ENCODE measurements around the gene BORCS5.
"Not testable (repeated sequence)": the region's sequence is repeated elsewhere in the genome, so short reads cannot be mapped to it uniquely, and the experiment has no call there.

Gene BORCS5

DNA sequence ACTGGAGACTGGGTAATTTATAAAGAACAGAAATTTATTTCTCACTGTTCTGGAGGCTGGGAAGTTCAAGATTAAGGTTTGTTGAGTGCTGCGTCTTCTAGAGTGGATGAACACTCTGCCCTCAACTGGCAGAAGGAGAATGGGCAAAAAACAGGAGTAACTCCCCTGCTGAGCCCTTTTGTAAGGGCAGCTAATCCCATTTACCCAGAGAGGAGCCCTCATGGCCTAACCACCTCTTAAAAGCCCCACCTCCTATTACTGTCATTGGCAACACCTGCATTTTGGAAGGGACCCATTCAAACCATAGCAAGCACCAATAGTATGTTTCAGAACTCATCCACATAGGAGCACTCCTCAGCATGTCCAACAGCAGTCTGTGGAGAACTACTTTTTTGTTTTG lies 47.4 kb downstream of the BORCS5 start:
- H3K4me1 Mint-ChIP-seq = peaks cover 27% of the 10 kb centered on the region

DNA sequence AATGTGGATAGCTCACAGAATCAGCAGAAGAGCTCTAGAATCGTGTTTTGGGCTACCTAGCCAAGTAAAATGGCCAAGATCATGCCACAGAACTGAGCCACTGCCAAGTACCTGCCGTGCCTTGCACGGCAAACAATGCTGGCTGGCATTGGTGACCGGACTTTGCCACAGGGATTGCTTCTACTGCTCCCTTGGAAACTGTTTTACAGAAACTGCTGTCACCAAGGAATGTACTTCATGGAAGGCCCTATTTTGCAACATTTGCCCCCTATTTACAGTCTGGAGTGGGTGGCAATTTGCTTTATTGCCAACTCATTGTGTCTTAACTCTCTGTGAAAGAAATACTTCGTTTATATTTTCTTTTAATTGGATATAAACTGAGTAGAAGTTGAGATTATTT lies 49.0 kb downstream of the BORCS5 start:
- Mint-ChIP-seq H3K36me3 (ENCODE audit: insufficient read depth) (peaks cover 5% of the 10 kb centered on the region), H3K27ac (ENCODE audit: low read depth) (no peak overlapping the region), H3K4me1 (peaks cover 20% of the 10 kb centered on the region), H3K9me3 (no peaks in the 10 kb centered on the region), H3K27me3 (no peaks in the 10 kb centered on the region), H3K4me3 (no peak overlapping the region)
- ATAC-seq (replicated peaks; ENCODE audit: extremely low read depth, poor library complexity, severe bottlenecking) (no peak), DNase-seq (ENCODE audit: low spot score in 2 of 2) (no peak)

More for the DNA sequence above, 47.4 kb downstream of the BORCS5 start:
- DNase-seq (ENCODE audit: low spot score in 2 of 2) (no peak), ATAC-seq (replicated peaks; ENCODE audit: extremely low read depth, poor library complexity, severe bottlenecking) (no peak)
- Mint-ChIP-seq H3K27ac (ENCODE audit: low read depth) (peak overlapping the region; percentile 51), H3K9me3 (no peaks in the 10 kb centered on the region), H3K4me3 (no peak overlapping the region), H3K36me3 (ENCODE audit: insufficient read depth) (peaks cover 5% of the 10 kb centered on the region), H3K27me3 (no peaks in the 10 kb centered on the region)

DNA sequence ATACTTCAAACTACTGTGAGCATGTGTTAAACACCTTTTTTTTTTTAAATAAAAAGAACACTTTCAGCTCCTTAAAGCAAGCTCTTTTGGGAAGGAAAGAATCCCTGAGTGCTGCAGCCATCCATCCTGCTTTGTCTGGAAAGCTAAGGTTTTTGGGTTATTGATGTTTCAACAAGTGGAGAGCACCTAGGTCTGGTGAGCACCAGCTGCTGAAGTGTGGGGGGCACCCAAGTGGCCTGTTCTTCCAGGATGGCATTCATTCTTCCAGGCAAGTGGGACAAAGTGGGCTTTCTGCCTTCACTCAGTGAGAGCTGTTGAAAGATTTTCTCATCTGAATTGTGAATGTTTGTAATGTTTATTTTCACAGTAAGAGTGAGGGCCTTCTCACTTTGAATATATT lies 49.9 kb downstream of the BORCS5 start:
- DNase-seq (ENCODE audit: low spot score in 2 of 2) (no peak), ATAC-seq (replicated peaks; ENCODE audit: extremely low read depth, poor library complexity, severe bottlenecking) (no peak)
- no peaks in the 10 kb centered on the region for H3K9me3 Mint-ChIP-seq
- H3K4me3 Mint-ChIP-seq = no peak overlapping the region
- peak overlapping the region; percentile 69 for H3K27ac Mint-ChIP-seq (ENCODE audit: low read depth)
- peaks cover 19% of the 10 kb centered on the region for H3K4me1 Mint-ChIP-seq
- H3K36me3 Mint-ChIP-seq (ENCODE audit: insufficient read depth) = peaks cover 5% of the 10 kb centered on the region
- H3K27me3 Mint-ChIP-seq = no peaks in the 10 kb centered on the region

DNA sequence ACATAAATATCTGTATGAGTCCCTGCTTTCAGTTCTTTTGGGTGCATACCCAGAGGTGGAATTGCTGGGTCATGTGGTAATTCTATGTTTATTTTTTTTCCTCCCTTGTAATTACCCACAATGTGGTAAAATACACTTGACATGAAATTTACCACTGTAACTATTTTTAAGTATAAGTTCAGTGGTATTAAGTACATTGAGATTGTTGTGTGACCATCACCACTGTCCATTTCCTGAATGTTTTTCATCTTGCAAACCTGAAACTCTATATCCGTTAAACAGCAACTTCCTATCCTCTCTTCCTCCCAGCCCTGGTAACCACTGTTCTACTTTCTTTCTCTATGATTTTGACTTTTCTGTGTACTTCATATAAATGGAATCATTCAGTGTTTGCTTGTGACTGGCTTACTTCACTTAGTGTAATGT lies 51.4 kb downstream of the BORCS5 start:
- ATAC-seq (replicated peaks; ENCODE audit: extremely low read depth, poor library complexity, severe bottlenecking) (peak; percentile 59), DNase-seq (ENCODE audit: low spot score in 2 of 2) (no peak)
- H3K27me3 Mint-ChIP-seq = no peaks in the 10 kb centered on the region
- H3K27ac Mint-ChIP-seq (ENCODE audit: low read depth) = peak overlapping the region; percentile 1
- H3K9me3 Mint-ChIP-seq = no peaks in the 10 kb centered on the region
- no peak overlapping the region for H3K4me3 Mint-ChIP-seq
- H3K4me1 Mint-ChIP-seq = peaks cover 30% of the 10 kb centered on the region
- H3K36me3 Mint-ChIP-seq (ENCODE audit: insufficient read depth) = peaks cover 4% of the 10 kb centered on the region

DNA sequence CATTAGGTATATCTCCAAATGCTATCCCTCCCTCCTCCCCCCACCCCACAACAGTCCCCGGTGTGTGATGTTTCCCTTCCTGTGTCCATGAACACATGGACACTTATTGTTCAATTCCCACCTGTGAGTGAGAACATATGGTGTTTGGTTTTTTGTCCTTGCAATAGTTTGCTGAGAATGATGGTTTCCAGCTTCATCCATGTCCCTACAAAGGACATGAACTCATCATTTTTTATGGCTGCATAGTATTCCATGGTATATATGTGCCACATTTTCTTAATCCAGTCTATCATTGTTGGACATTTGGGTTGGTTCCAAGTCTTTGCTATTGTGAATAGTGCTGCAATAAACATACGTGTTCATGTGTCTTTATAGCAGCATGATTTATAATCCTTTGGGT lies 52.5 kb downstream of the BORCS5 start:
- not testable (repeated sequence) for H3K9me3 Mint-ChIP-seq; ATAC-seq (replicated peaks; ENCODE audit: extremely low read depth, poor library complexity, severe bottlenecking); H3K27ac Mint-ChIP-seq (ENCODE audit: low read depth); H3K27me3 Mint-ChIP-seq; DNase-seq (ENCODE audit: low spot score in 2 of 2); H3K4me3 Mint-ChIP-seq; H3K36me3 Mint-ChIP-seq (ENCODE audit: insufficient read depth)
- peaks cover 24% of the 10 kb centered on the region for H3K4me1 Mint-ChIP-seq

DNA sequence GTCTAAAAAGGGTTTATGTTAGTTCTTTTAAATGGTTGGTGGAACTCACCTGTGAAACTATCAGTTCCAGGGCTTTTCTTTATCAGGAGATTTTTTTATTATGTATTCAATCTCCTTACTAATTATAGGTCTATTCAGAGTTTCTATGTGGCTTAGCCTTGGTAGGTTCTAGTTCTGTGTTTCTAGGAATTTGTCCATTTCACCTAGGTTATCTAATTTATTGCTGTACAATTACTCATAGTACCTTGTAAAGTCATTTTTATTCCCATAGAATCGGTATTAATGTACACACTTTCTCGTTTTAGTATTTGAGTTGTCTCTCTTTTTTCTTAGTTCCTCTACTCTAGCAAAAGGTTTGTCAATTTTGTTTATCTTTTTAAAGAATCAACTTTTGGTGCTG lies 59.0 kb downstream of the BORCS5 start:
- ATAC-seq (replicated peaks; ENCODE audit: extremely low read depth, poor library complexity, severe bottlenecking) (no peak), DNase-seq (ENCODE audit: low spot score in 2 of 2) (no peak)
- no peaks in the 10 kb centered on the region for H3K27me3 Mint-ChIP-seq
- no peaks in the 10 kb centered on the region for H3K36me3 Mint-ChIP-seq (ENCODE audit: insufficient read depth)
- no peak overlapping the region for H3K4me3 Mint-ChIP-seq
- peaks cover 30% of the 10 kb centered on the region for H3K4me1 Mint-ChIP-seq
- H3K27ac Mint-ChIP-seq (ENCODE audit: low read depth) = peak overlapping the region; percentile 35
- H3K9me3 Mint-ChIP-seq = no peaks in the 10 kb centered on the region

DNA sequence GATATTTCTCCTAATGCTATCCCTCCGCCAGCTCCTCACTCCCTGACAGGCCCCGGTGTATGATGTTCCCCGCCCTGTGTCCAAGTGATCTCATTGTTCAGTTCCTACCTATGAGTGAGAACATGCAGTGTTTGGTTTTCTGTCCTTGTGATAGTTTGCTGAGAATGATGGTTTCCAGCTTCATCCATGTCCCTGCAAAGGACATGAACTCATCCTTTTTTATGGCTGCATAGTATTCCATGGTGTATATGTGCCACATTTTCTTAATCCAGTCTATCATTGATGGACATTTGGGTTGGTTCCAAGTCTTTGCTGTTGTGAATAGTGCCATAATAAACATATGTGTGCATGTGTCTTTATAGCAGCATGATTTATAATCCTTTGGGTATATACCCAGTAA lies 62.3 kb downstream of the BORCS5 start:
- H3K27me3 Mint-ChIP-seq; DNase-seq (ENCODE audit: low spot score in 2 of 2); H3K9me3 Mint-ChIP-seq; ATAC-seq (replicated peaks; ENCODE audit: extremely low read depth, poor library complexity, severe bottlenecking); H3K27ac Mint-ChIP-seq (ENCODE audit: low read depth); H3K4me3 Mint-ChIP-seq; H3K36me3 Mint-ChIP-seq (ENCODE audit: insufficient read depth): not testable (repeated sequence)
- H3K4me1 Mint-ChIP-seq = peaks cover 30% of the 10 kb centered on the region

DNA sequence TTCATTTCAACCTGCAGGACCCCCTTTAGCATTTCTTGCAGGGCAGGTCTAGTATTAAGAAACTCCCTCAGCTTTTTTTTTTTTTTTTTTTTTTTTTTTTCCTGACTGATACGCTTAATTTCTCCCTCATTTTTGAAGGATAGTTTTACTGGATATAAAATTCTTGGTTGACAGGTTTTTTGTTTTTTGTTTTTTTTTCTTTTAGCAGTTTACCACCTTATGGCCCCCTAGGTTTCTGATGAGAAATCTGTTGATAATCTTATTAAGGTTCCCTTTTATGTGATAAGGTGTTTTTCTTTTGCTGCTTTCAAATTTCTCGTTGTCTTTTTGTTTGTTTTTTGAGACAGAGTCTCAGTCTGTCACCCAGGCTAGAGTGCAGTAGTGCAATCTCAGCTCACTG lies 66.5 kb downstream of the BORCS5 start:
- H3K4me3 Mint-ChIP-seq = no peak overlapping the region
- peak overlapping the region; percentile 2 for H3K27ac Mint-ChIP-seq (ENCODE audit: low read depth)
- DNase-seq (ENCODE audit: low spot score in 2 of 2) = no peak
- no peak for ATAC-seq (replicated peaks; ENCODE audit: extremely low read depth, poor library complexity, severe bottlenecking)
- H3K36me3 Mint-ChIP-seq (ENCODE audit: insufficient read depth) = peaks cover 4% of the 10 kb centered on the region
- no peaks in the 10 kb centered on the region for H3K27me3 Mint-ChIP-seq
- peaks cover 6% of the 10 kb centered on the region for H3K9me3 Mint-ChIP-seq
- H3K4me1 Mint-ChIP-seq = peaks cover 37% of the 10 kb centered on the region

DNA sequence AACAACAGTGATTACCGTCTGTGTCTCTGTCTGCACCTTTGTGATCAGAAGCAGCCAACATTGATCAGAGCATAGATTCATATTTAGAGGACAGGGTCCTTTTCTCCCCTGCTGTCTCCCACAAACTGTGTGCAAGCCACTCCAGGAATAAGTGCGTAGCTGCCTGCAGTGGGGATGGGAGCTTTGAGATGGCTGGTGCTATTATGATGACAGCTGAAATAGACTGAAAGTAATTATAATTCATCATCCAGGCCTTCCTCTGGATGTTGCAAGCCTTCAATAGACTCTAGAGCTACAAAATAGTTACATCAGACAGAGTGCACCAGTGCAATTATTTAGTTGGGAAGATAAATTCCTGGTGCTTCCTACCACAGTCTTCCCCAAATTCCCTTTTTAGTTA lies 68.1 kb downstream of the BORCS5 start:
- H3K27ac Mint-ChIP-seq (ENCODE audit: low read depth) = peak overlapping the region; percentile 2
- peaks cover 54% of the 10 kb centered on the region for H3K4me1 Mint-ChIP-seq
- H3K9me3 Mint-ChIP-seq = peaks cover 6% of the 10 kb centered on the region
- ATAC-seq (replicated peaks; ENCODE audit: extremely low read depth, poor library complexity, severe bottlenecking) (no peak), DNase-seq (ENCODE audit: low spot score in 2 of 2) (no peak)
- peaks cover 6% of the 10 kb centered on the region for H3K36me3 Mint-ChIP-seq (ENCODE audit: insufficient read depth)
- no peak overlapping the region for H3K4me3 Mint-ChIP-seq
- H3K27me3 Mint-ChIP-seq = no peaks in the 10 kb centered on the region

DNA sequence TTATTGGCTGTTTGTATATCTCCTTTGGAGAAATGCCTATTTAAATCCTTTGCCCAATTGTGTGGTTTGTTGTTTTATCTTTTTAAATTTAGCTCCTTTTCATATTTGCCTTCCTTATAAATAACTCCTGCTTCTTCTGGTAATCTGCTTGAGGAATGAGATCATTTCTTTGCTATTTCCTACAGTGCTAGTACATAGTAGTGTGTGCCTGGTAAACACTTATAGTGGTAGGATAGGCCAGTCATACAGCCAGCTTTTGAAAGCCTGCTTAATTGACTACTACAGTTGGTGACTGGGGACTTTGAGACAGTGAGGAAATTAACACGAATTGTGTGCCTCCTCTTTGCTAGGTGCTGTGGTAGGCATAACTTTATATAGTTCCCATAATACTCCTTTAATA lies 68.7 kb downstream of the BORCS5 start:
- H3K4me3 Mint-ChIP-seq = no peak overlapping the region
- peaks cover 6% of the 10 kb centered on the region for H3K36me3 Mint-ChIP-seq (ENCODE audit: insufficient read depth)
- DNase-seq (ENCODE audit: low spot score in 2 of 2) (no peak), ATAC-seq (replicated peaks; ENCODE audit: extremely low read depth, poor library complexity, severe bottlenecking) (no peak)
- peak overlapping the region; percentile 44 for H3K27ac Mint-ChIP-seq (ENCODE audit: low read depth)
- peaks cover 60% of the 10 kb centered on the region for H3K4me1 Mint-ChIP-seq
- peaks cover 6% of the 10 kb centered on the region for H3K9me3 Mint-ChIP-seq
- H3K27me3 Mint-ChIP-seq = no peaks in the 10 kb centered on the region

DNA sequence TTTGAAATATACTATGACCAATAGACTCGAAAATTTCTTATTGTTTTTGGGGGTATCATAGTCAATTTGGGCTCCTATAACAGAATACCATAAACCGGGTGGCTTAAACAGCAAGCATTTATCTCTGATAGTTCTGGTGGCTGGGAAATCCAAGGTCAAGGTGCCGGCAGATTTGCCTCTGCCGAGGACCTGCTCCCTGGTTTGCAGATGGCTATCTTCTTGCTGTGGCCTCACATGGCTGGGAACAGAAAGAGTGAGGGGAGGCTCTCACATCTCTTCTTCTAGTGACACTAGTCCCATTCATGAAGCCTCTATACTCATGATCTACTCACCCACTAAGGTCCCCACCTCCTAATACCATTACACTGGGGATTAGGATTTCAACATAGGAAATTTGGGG lies 70.7 kb downstream of the BORCS5 start:
- no peaks in the 10 kb centered on the region for H3K27me3 Mint-ChIP-seq
- ATAC-seq (replicated peaks; ENCODE audit: extremely low read depth, poor library complexity, severe bottlenecking) (no peak), DNase-seq (ENCODE audit: low spot score in 2 of 2) (no peak)
- peak overlapping the region; percentile 86 for H3K27ac Mint-ChIP-seq (ENCODE audit: low read depth)
- peaks cover 6% of the 10 kb centered on the region for H3K9me3 Mint-ChIP-seq
- no peak overlapping the region for H3K4me3 Mint-ChIP-seq
- H3K36me3 Mint-ChIP-seq (ENCODE audit: insufficient read depth) = peaks cover 4% of the 10 kb centered on the region
- peaks cover 69% of the 10 kb centered on the region for H3K4me1 Mint-ChIP-seq

DNA sequence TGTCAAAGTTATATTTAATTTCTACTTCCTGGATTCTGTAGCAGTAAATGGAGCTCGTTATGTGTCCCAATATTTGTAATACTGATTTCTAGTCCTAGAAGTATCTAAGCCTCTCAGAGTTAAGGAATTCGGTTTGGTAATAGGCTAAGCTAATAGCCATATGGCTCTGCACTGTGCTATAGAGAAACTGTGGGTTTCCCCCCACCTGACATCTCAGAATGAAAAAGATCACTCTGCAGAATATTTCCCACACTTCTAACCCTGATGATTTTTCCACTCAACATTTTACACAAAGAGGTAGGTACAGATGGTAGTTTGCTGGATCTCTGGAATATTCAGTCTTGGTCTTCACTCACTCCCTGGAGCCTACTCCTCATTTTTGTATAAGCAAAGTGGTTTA lies 71.2 kb downstream of the BORCS5 start:
- peak overlapping the region; percentile 86 for H3K27ac Mint-ChIP-seq (ENCODE audit: low read depth)
- peaks cover 6% of the 10 kb centered on the region for H3K36me3 Mint-ChIP-seq (ENCODE audit: insufficient read depth)
- peaks cover 6% of the 10 kb centered on the region for H3K9me3 Mint-ChIP-seq
- no peaks in the 10 kb centered on the region for H3K27me3 Mint-ChIP-seq
- no peak overlapping the region for H3K4me3 Mint-ChIP-seq
- peaks cover 74% of the 10 kb centered on the region for H3K4me1 Mint-ChIP-seq
- ATAC-seq (replicated peaks; ENCODE audit: extremely low read depth, poor library complexity, severe bottlenecking) (no peak), DNase-seq (ENCODE audit: low spot score in 2 of 2) (no peak)

DNA sequence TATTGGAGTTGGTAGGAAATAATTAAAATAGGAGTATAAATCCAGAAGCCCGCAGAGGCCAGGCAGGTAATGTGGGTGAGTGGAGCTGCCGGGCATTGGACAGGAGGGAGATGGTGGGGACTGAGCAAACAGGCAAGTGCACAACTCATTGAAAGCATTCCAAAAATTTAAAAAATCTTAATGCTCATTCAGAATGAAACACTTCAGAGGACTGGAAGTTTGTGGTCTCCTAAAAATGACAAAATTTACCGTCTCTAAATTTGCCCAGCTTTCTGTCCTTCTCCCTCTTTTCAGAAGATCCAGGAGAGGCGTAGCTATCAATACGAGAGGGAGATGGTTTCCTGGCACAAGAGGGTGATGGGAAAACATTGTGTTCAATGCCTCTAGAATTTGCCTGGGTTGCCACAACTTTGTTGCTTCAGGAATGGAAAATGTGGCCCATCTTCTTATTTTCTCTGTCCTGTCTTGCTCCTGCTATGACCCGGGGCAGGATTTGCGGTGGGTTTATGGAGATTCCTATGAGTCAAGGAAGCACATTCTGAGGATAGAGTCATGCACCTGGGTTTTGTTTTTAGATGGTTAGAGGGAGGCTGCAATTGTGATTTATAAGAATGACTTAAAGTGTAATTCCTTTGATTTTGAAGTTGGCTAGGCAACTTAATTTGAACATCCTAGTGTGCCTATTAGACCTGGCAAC lies 72.2 kb downstream of the BORCS5 start:
- ATAC-seq (replicated peaks; ENCODE audit: extremely low read depth, poor library complexity, severe bottlenecking) (no peak), DNase-seq (ENCODE audit: low spot score in 2 of 2) (no peak)
- no peak overlapping the region for H3K4me3 Mint-ChIP-seq
- H3K9me3 Mint-ChIP-seq = peaks cover 3% of the 10 kb centered on the region
- H3K27me3 Mint-ChIP-seq = no peaks in the 10 kb centered on the region
- H3K36me3 Mint-ChIP-seq (ENCODE audit: insufficient read depth) = peaks cover 5% of the 10 kb centered on the region
- H3K4me1 Mint-ChIP-seq = peaks cover 77% of the 10 kb centered on the region
- peak overlapping the region; percentile 86 for H3K27ac Mint-ChIP-seq (ENCODE audit: low read depth)
